NCI-H1105 treated with DMSO at 0.1 percent for 48 hours (cell line): ENCODE results near the gene A1CF.

Source experiments
- DNase-seq: peaks from one replicate; lab custom pipeline; 2025; lab: John Stamatoyannopoulos, UW

A1CF gene

DNA sequence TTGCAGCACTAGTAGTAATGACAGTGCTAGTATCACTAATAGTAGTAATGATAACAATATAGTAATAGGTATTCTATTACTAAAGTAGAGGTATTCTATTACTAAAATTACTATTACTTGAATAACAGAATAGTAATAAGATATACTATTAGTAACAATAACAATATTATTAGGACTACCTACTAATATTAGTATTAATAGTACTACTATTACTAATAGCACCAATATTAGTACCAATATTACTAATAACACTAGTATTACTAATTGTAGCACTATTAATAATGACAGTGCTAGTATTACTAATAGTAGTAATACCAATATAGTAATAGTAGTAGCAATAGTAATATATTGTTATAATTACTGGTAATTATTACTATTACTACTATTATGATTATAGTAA lies 24.1 kb downstream of the A1CF start:
- no peak for DNase-seq

DNA sequence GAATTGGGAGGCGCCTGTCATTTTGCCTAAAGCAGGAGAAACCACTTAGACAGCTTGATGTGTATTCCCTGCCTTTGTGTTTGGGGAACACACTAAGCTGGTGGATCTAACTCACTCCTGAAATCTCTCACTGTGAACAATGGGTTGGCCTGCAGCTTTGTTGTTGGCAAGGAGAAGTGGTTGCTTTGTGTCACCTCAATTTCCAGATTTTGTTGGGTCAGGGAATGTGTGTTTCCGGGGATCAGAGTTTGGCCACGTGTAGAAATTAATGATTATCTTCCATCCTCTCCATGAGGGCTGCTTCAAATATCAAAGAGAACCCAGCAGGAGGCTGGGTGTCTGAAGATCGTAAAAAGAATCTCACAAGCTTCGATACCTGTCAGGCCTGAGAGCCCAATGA lies 27.8 kb downstream of the A1CF start:
- DNase-seq: no peak

- no peak for DNase-seq
Observed at GRCh38 chr10:50855461-50855860, 30.0 kb downstream of the A1CF start.

DNA sequence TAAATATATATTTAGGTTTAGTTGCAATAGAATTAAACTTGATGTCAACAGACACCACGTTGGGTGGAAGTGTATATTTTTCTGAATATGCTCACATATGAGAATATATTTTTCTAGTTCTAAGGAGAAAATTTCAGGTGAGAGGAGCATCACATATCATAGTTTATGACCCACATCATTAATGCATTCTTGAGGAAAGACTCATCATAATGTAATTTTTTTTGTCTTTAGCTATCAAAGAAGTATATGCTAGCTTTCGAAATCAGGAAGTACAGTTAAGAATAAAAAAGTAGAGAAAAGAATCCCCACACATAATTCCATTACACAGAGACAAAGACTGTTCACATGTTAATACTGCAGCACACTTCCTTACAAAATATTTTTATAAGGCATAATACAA lies 30.4 kb downstream of the A1CF start:
- no peak for DNase-seq

DNA sequence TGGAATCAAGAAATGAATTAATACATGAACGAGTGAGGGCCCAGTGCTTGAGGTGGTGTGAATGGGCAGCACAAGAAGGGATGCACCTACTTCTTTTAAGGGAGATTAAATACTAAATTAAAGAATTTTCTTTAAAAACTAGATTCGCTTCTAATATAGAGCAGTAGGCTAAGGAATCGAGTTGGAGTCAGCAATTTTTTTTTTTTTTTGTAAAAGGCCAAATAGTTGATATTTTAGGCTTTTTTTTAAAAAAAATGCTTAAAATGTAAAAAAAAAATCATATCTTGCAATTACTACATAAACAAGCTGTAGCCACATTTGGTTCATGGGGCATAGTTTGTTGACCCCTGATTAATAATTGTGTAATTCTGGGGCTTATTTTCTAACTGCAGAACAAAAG lies 31.9 kb downstream of the A1CF start:
- no peak for DNase-seq

GRCh38 chr10:50851884-50852671 lies 33.3 kb downstream of the A1CF start:
- no peak for DNase-seq

DNA sequence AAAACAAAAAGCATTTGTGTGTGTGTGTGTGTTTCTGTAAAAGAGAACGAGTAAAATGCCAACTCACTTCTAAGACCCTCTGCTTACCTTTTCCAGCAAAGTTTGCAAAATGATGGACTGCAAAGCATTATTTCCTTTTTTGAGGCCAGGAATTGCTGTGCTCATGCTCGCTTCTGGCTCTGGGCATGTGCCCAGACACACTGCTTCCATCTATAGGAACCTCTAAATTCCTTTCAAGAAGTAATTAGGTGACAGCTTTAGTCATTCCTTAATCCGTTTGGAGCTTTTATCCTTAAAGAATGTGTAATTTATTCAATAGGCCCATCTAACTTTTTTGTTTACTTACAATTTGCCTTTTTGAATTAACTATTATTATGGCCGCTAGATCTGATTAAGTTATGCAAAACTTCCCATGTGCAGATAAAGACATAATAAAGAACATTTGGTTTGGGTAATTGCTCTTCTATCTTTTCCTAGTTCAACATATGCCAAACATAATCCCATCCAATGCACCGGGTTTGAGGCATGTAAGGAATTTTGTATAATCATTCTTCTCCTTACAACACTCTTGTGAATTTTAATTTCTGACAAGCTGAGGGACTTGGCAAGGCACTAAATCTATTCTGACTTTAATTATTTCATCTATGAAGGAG lies 34.7 kb downstream of the A1CF start:
- no peak for DNase-seq

- no peak for DNase-seq
Observed at GRCh38 chr10:50846753-50847152, 38.7 kb downstream of the A1CF start.

GRCh38 chr10:50837095-50837494 lies 48.3 kb downstream of the A1CF start:
- DNase-seq: no peak

- no peak for DNase-seq
Observed at GRCh38 chr10:50832171-50832751, 53.2 kb downstream of the A1CF start.

- DNase-seq: no peak
Observed at GRCh38 chr10:50830066-50830465, 55.4 kb downstream of the A1CF start.

- DNase-seq: no peak
Observed at GRCh38 chr10:50824782-50825181, 60.6 kb downstream of the A1CF start.

- DNase-seq: no peak
Observed at GRCh38 chr10:50823789-50824188, 61.6 kb downstream of the A1CF start.

DNA sequence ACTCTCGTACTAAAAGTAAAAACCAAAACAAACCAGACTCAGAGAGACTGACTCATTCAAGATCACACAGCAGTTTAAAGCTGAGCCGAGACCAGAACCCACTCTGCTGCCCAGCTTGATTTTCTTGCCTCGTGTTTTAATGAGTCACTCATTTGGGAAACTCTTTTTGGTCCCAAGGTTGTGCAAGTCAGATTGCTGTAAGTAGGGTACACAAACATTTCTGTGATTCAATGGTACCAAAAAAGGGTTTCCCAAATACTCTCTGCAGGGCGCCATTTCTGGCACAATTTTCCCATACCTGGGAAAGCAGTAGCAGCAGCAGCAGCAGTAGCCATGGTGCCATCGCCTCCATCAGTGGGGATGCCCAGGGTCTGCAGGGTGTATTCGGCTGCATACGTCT lies 75.8 kb downstream of the A1CF start:
- no peak for DNase-seq

GRCh38 chr10:50807851-50808776 lies 77.3 kb downstream of the A1CF start:
- DNase-seq: no peak

DNA sequence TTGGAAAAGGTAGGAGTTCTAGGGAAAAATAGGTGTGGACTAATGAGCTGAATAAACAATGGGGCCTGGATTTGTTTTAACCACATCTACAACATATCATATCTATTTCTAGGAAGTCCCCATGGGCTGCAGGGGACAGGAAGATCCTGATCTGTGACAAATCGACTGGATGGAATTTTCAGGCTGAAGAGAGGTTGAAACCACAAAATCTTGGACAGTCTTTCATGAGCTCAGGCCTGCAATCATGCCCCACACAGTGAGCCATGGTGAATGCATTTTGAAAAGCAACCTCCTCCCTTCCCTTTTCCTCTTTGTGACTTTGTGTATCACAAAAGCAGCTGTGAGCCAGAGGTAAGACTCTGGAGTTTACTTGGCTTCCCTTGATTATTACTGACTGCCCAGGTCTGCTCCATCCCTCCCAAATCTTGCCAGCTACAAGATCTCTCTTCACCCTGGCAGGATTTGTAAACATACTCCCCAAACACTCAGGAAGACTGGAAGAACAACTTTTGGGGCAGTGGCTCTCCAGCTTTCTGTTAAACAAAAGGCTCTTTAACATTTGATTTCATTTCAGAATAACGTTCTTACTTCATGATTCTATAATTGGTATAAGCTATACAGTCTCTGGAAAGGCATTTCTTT lies 79.3 kb downstream of the A1CF start:
- no peak for DNase-seq

DNA sequence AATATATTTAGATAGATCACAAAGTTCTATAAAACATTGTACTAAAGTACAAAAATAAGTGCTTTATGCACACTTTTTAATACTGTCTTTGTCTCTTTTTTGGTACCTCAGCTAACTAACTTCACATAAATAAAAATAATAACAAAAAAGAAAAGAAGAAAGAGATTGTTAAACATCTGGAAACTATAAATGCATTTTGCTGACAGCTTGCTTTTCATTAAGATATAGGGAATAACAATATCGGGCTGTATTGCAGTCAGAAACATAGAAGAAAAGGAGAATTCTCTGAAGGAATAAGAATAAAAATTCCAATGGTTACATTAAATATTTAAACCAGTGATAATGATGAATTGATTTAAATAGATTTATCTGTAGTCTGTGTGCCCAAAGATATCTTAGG lies 85.8 kb downstream of the A1CF start:
- DNase-seq: no peak

DNA sequence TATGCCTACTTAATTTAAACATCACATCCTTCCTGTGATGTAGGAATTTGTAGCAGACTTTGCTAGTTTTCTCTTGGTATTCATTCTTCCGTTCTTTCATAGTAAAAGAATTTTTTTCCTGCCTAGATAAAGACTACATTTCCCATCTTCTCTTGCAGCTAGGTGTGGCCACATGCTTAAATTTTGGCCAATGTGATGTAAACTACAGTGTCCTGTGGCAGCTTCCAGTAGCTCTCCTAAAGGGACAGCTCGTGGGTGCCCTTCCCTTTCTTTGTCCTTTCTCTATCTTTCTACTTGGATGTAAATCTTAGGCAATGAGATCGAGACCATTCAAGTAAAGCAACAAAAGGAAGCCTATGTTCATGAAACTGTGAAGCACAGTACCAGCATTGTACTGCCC lies 87.1 kb downstream of the A1CF start:
- DNase-seq: no peak

- DNase-seq: no peak
Observed at GRCh38 chr10:50796693-50797092, 88.7 kb downstream of the A1CF start.

GRCh38 chr10:50794490-50794889 lies 90.9 kb downstream of the A1CF start:
- DNase-seq: no peak

- no peak for DNase-seq
Observed at GRCh38 chr10:50788951-50789945, 96.2 kb downstream of the A1CF start.
